K562 (cell line): ENCODE data around the gene BEST2. TPM values are rescaled to one million over a fixed set of nuclear protein-coding genes. Genes with fewer than 3 reads are reported as not detected.

Source experiments
- HNRNPLL ChIP-seq: fragments of 200-400 bp; formaldehyde crosslinking; IDR thresholded peaks from 2 replicates; pipeline ENCODE4 v1.6.1; 2017; ENCODE audit warnings: low read length, low read depth, mild to moderate bottlenecking; ENCODE audit not compliant: poor library complexity, severe bottlenecking
- JUN ChIP-seq, 2 experiments: sonication (generic) in 1 of 2; formaldehyde crosslinking in 1 of 2; IDR thresholded peaks; 2 replicates each; pipeline versions ENCODE4 v1.6.1 to v1.8.0; 2012 to 2022; ENCODE audit warnings: borderline replicate concordance in 2 of 2, mild to moderate bottlenecking in 2 of 2, improper control_type of control experiment in 1 of 2, low read depth in 1 of 2, low read length in 1 of 2, missing genetic modification reagents in 1 of 2
- MBD2 ChIP-seq: sonication (generic); IDR thresholded peaks from 2 replicates; pipeline ENCODE4 v1.6.1; 2016; ENCODE audit warnings: low read depth, borderline replicate concordance
- NR2F6 ChIP-seq: fragments of 450-650 bp; formaldehyde crosslinking; IDR thresholded peaks from 2 replicates; pipeline ENCODE4 v1.4.0; 2020; ENCODE audit warnings: mild to moderate bottlenecking
- POU5F1 ChIP-seq: fragments of 150-350 bp; IDR thresholded peaks from 2 replicates; pipeline ENCODE4 v1.6.1; 2014; ENCODE audit warnings: borderline replicate concordance, low read length, low read depth, mild to moderate bottlenecking; ENCODE audit not compliant: partially characterized antibody
- PRPF4 ChIP-seq: fragments of 200-400 bp; formaldehyde crosslinking; IDR thresholded peaks from one replicate; pipeline ENCODE4 v1.6.1; 2017; ENCODE audit warnings: low read length, low read depth, mild to moderate bottlenecking; ENCODE audit not compliant: insufficient read depth, poor library complexity, severe bottlenecking
- RNF2 ChIP-seq: sonication (generic); IDR thresholded peaks from 2 replicates; pipeline ENCODE4 v1.6.1; 2016
- ZKSCAN8 ChIP-seq: fragments of 200-800 bp; sonication (Bioruptor generic); IDR thresholded peaks from 2 replicates; pipeline ENCODE4 v1.6.1; 2016; ENCODE audit warnings: missing genetic modification characterization, missing compliant biosample characterization
- ZNF184 ChIP-seq: sonication (generic); formaldehyde crosslinking; IDR thresholded peaks from 2 replicates; pipeline ENCODE4 v1.5.0; 2020; ENCODE audit warnings: missing genetic modification reagents
- ZNF354B ChIP-seq: fragments of 250-450 bp; sonication (Bioruptor Pico); IDR thresholded peaks from 2 replicates; pipeline ENCODE4 v1.4.0; 2020
- polyA plus RNA-seq, 8 experiments: library from polyadenylated mRNA; depleted of rRNA in 4 of 8; stranded (reverse) in 5 of 8; unstranded in 3 of 8; fragments of >200 nt; fragmentation: Nextera tagmentation in 2 of 8; fragmentation: Illumina TruSeq in 1 of 8; extraction: Ambion mirVana in 2 of 8; extraction: Trizol in 1 of 8; gene quantifications; 2 replicates each; pipeline versions ENCODE4 v1.2.1 to v1.2.3, GENCODE V29; 2011 to 2014; ENCODE audit warnings: inconsistent platforms in 1 of 8, missing spikeins in 1 of 8
- total RNA-seq, 7 experiments: library from RNA; depleted of rRNA in 6 of 7; stranded (reverse); fragments of >200 nt in 6 of 7; fragmentation: Illumina TruSeq in 2 of 7; extraction: Trizol in 2 of 7; gene quantifications; 2 replicates each; pipeline versions ENCODE4 v1.2.1 to v1.2.3, GENCODE V29; 2011 to 2021; ENCODE audit warnings: low replicate concordance in 1 of 7
- TF ChIP-seq, protein P1 (sequence below): fragments of 450-650 bp; IDR thresholded peaks from 2 replicates; pipeline ENCODE4 v1.6.1; 2017; ENCODE audit warnings: mild to moderate bottlenecking, moderate library complexity
- TF ChIP-seq, protein P2 (sequence below): sonication (generic); formaldehyde crosslinking; IDR thresholded peaks from 2 replicates; pipeline ENCODE4 v1.8.0; 2022; ENCODE audit warnings: missing genetic modification reagents, mild to moderate bottlenecking, moderate library complexity, borderline replicate concordance
- TF ChIP-seq, protein P3 (sequence below): sonication (generic); formaldehyde crosslinking; IDR thresholded peaks from 2 replicates; pipeline ENCODE4 v1.8.0; 2022; ENCODE audit warnings: missing genetic modification reagents, mild to moderate bottlenecking, borderline replicate concordance

Gene BEST2
- total and polyA plus RNA-seq, 9 of the 15 experiments (the other 6 are each of a cell fraction or from before 2014, with no cell fraction given): not detected

DNA sequence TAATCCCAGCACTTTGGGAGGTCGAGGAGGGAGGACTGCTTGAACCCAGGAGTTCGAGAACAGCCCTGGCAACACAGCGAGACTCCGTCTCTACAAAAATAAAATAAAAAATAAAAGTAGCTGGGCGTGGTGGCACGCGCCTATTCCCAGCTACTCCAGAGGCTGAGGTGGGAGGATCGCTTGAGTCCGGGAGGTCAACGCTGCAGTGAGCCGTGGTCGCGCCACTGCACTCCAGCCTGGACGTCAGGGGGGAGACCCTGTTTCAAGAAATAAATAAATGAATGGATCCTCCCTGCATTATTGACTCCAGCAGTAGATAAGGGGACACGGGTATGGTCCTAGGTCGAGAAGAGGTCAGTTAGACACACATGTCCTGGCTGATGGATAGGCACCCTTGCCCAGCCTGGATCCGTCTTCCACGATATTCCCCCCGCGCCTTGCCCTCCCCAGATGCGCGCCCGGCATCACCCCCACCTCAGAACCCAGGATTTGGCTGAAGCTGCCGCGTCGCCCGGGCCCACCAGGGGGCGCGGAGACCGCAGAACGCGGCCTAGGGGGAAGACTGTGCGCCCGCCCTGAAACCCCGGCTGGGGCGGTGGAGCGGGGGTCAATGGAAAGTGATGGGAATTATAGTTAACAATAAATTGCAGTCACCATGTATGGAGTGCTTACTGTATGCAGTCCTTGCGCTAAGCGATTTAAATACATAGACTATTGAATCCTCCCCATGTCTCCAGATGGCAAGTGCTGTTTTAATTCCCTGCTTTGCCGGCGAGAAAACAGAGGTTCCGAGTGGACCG, 25.8 kb downstream of the BEST2 start (continued):
- no peak for TF ChIP-seq NR2F6 (CRISPR knock-in tag)
- no peak for TF ChIP-seq ZNF354B (CRISPR knock-in tag)
- TF ChIP-seq, protein P1, sequence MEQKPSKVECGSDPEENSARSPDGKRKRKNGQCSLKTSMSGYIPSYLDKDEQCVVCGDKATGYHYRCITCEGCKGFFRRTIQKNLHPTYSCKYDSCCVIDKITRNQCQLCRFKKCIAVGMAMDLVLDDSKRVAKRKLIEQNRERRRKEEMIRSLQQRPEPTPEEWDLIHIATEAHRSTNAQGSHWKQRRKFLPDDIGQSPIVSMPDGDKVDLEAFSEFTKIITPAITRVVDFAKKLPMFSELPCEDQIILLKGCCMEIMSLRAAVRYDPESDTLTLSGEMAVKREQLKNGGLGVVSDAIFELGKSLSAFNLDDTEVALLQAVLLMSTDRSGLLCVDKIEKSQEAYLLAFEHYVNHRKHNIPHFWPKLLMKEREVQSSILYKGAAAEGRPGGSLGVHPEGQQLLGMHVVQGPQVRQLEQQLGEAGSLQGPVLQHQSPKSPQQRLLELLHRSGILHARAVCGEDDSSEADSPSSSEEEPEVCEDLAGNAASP: no peak
- 0 out of 2 replicates have a peak, but pooled peaks have one; percentile 22 for TF ChIP-seq JUN (IDR thresholded peaks at IDR 0.05; ENCODE audit: borderline replicate concordance, low read depth, low read length)
- TF ChIP-seq JUN (CRISPR knock-in tag; IDR thresholded peaks at IDR 0.05; ENCODE audit: borderline replicate concordance): no peak
- TF ChIP-seq ZNF184 (CRISPR knock-in tag): no peak
- TF ChIP-seq, protein P2, sequence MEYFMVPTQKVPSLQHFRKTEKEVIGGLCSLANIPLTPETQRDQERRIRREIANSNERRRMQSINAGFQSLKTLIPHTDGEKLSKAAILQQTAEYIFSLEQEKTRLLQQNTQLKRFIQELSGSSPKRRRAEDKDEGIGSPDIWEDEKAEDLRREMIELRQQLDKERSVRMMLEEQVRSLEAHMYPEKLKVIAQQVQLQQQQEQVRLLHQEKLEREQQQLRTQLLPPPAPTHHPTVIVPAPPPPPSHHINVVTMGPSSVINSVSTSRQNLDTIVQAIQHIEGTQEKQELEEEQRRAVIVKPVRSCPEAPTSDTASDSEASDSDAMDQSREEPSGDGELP (CRISPR knock-in tag): peak; percentile 63; the same call in 1 of the 2 replicates
- no peak for TF ChIP-seq RNF2
- no peak for TF ChIP-seq HNRNPLL
- no peak for TF ChIP-seq PRPF4
- no peak for TF ChIP-seq POU5F1
- TF ChIP-seq, protein P3, sequence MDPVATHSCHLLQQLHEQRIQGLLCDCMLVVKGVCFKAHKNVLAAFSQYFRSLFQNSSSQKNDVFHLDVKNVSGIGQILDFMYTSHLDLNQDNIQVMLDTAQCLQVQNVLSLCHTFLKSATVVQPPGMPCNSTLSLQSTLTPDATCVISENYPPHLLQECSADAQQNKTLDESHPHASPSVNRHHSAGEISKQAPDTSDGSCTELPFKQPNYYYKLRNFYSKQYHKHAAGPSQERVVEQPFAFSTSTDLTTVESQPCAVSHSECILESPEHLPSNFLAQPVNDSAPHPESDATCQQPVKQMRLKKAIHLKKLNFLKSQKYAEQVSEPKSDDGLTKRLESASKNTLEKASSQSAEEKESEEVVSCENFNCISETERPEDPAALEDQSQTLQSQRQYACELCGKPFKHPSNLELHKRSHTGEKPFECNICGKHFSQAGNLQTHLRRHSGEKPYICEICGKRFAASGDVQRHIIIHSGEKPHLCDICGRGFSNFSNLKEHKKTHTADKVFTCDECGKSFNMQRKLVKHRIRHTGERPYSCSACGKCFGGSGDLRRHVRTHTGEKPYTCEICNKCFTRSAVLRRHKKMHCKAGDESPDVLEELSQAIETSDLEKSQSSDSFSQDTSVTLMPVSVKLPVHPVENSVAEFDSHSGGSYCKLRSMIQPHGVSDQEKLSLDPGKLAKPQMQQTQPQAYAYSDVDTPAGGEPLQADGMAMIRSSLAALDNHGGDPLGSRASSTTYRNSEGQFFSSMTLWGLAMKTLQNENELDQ (CRISPR knock-in tag): no peak
- no peak for TF ChIP-seq MBD2
- TF ChIP-seq ZKSCAN8 (CRISPR knock-in tag): peak; percentile 97
